GM23248 (cell line): ENCODE data around the gene ISM1. TPM values are rescaled to one million over a fixed set of nuclear protein-coding genes. Genes with fewer than 3 reads are reported as not detected.

Source experiments
- DNase-seq: peaks from one replicate; pipeline ENCODE4 v3.0.0-alpha.2; 2015
- H2AFZ ChIP-seq: fragments of 200-600 bp; sonication (generic); 2 replicates; pipeline ENCODE4 v1.6.1; 2016; ENCODE audit warnings: antibody characterized with exemption
- H3F3A ChIP-seq: fragments of 200-600 bp; sonication (generic); 2 replicates; pipeline ENCODE4 v1.6.1; 2016; ENCODE audit warnings: mild to moderate bottlenecking, antibody characterized with exemption, mixed run types; ENCODE audit not compliant: insufficient read depth
- H3K27ac ChIP-seq: fragments of 200-600 bp; sonication (generic); 2 replicates; pipeline ENCODE4 v1.5.1; 2016; ENCODE audit warnings: mild to moderate bottlenecking
- H3K27me3 ChIP-seq: fragments of 200-600 bp; sonication (generic); replicated peaks from 2 replicates; pipeline ENCODE4 v1.6.1; 2016; ENCODE audit warnings: mild to moderate bottlenecking; ENCODE audit not compliant: insufficient read depth
- H3K36me3 ChIP-seq: fragments of 200-600 bp; sonication (generic); 2 replicates; pipeline ENCODE4 v1.6.1; 2016; ENCODE audit warnings: low read depth, mild to moderate bottlenecking
- H3K4me1 ChIP-seq: fragments of 200-600 bp; sonication (generic); 2 replicates; pipeline ENCODE4 v1.6.1; 2016; ENCODE audit warnings: mild to moderate bottlenecking; ENCODE audit not compliant: insufficient read depth
- H3K4me2 ChIP-seq: fragments of 200-600 bp; sonication (generic); one replicate; pipeline ENCODE4 v1.6.1; 2016; ENCODE audit warnings: mild to moderate bottlenecking; ENCODE audit not compliant: unreplicated experiment
- H3K4me3 ChIP-seq: fragments of 200-600 bp; sonication (generic); 2 replicates; pipeline ENCODE4 v1.5.1; 2016; ENCODE audit warnings: mild to moderate bottlenecking
- H3K79me2 ChIP-seq: fragments of 200-600 bp; sonication (generic); 2 replicates; pipeline ENCODE4 v1.6.1; 2016; ENCODE audit warnings: mild to moderate bottlenecking; ENCODE audit not compliant: insufficient read depth
- H3K9ac ChIP-seq: fragments of 200-600 bp; sonication (generic); 2 replicates; pipeline ENCODE4 v1.6.1; 2016; ENCODE audit warnings: mild to moderate bottlenecking
- H3K9me2 ChIP-seq: fragments of 200-600 bp; sonication (generic); 2 replicates; pipeline ENCODE4 v1.6.1; 2016; ENCODE audit warnings: mixed run types, mild to moderate bottlenecking, moderate library complexity; ENCODE audit not compliant: insufficient read depth
- H3K9me3 ChIP-seq: fragments of 200-600 bp; sonication (generic); one replicate; pipeline ENCODE4 v1.6.1; 2017; ENCODE audit warnings: low read depth
- H4K20me1 ChIP-seq: fragments of 200-600 bp; sonication (generic); 2 replicates; pipeline ENCODE4 v1.6.0; 2016; ENCODE audit not compliant: insufficient read depth
- EZH2 ChIP-seq: fragments of 200-600 bp; sonication (generic); IDR thresholded peaks from 2 replicates; pipeline ENCODE4 v1.6.1; 2018; ENCODE audit warnings: antibody characterized with exemption, mild to moderate bottlenecking; ENCODE audit not compliant: insufficient read depth, poor library complexity, severe bottlenecking
- EZH2phosphoT487 ChIP-seq: fragments of 200-600 bp; sonication (generic); IDR thresholded peaks from 2 replicates; pipeline ENCODE4 v1.6.1; 2018; ENCODE audit warnings: antibody characterized with exemption, moderate library complexity, mild to moderate bottlenecking, low read depth; ENCODE audit not compliant: insufficient read depth
- WGBS, 2 experiments: methylation state at CpG; one replicate each; pipeline ENCODE4 v1.1.6; 2015 to 2017; ENCODE audit warnings: low lambda C conversion rate in 2 of 2, low coverage in 1 of 2; ENCODE audit errors: missing lambda C conversion rate in 2 of 2; 5-methylcytosine and 5-hydroxymethylcytosine counted together
- in situ Hi-C: fragments of 300-500 bp; cut with MboI; formaldehyde crosslinking; loops from 2 replicates; pipeline ENCODE4 v1.15.0; 2020
- polyA plus RNA-seq: library from polyadenylated mRNA; unstranded; fragments of >200 nt; fragmentation: Nextera tagmentation; extraction: Ambion mirVana; gene quantifications from 2 replicates; pipeline ENCODE4 v1.2.1, GENCODE V29; 2016
- total RNA-seq: library from RNA; depleted of rRNA; stranded (reverse); fragments of >200 nt; shearing (Covaris generic); gene quantifications from 2 replicates; pipeline ENCODE4 v1.2.3, GENCODE V29; 2014

ISM1 gene
- total and polyA plus RNA-seq, 2 experiments from 2014 or later = 0.06 TPM; not detected in 1

DNA sequence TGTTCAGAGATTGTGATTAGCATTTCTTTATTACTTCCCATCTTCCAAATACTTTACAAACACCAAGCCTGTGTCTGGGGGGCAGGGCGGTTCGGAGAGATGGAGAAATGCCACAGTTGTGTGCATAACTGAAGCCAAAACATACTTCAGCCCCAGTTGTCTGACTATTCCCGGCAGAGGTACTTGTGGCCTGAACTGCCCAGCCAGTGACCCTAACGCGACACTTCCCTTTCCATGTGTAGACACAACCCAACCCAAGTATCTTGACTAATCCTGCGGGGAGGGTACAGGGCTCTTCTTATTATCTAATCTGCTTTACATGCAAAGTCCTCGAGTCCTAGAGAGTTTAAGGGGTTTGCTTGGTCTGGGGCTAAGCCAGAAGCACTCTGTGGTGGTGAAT, 46.2 kb downstream of the ISM1 start:
- Histone ChIP-seq H3K27me3 (peaks cover 16% of the 10 kb centered on the region; the same call in 1 of the 2 replicates), H3K4me1 (no peaks in the 10 kb centered on the region), H3K9me2 (no peaks in the 10 kb centered on the region), H4K20me1 (no peaks in the 10 kb centered on the region), H2AFZ (no peak overlapping the region), H3K36me3 (no peaks in the 10 kb centered on the region), H3K9ac (no peak overlapping the region), H3K9me3 (no peaks in the 10 kb centered on the region), H3K79me2 (no peaks in the 10 kb centered on the region), H3F3A (no peaks in the 10 kb centered on the region), H3K4me2 (no peak overlapping the region), H3K4me3 (no peak overlapping the region), H3K27ac (no peak overlapping the region)
- 62 to 65% methylated on average over 7 of the region's 7 CpGs for WGBS, 2 experiments
- DNase-seq = no peak
- no peak for TF ChIP-seq EZH2phosphoT487
- no peak for TF ChIP-seq EZH2
- in situ Hi-C loops = no loop called here

DNA sequence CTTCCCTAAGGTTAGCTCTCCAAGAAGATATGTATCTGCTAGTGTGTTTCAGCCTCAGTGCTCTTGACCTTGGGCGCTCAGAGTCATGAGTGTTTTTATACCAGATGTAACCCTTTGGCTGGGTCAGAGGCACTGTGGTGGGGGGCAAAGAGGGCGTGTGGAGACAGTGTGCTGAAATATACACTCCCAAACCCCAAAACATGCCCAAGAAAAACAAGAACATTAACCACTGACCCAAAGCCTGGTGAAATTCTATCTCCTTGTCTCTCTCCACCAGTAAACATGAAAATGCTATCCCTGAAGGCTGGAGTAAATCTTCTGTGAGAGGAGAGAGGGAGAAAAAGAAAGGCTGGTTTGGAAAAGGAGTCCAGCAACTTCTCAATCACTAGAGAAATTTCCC, 47.9 kb downstream of the ISM1 start:
- in situ Hi-C loops = no loop called here
- no peak overlapping the region for H2AFZ ChIP-seq
- DNase-seq = no peak

DNA sequence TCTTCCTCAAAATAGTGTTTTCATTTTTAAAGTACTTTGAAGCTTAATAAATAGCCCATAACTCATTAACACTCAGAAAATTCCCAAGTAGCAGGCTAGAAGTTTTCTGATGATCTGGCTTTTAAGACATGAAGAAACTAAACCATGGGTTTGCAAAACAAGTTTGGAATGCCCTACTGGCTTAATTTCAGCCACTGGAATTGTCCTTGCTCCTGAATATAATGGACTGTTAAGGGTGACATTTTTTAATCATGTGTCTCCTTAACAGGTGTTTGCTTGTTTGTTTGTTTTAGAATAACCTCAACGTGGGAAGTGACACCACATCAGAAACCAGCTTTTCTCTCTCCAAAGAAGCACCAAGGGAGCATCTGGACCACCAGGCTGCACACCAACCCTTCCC, 49.1 kb downstream of the ISM1 start:
- no peak for DNase-seq
- in situ Hi-C loops = no loop called here
- Histone ChIP-seq H4K20me1 (no peaks in the 10 kb centered on the region), H3K4me3 (no peak overlapping the region), H3K9ac (no peak overlapping the region), H3K36me3 (no peaks in the 10 kb centered on the region), H3K79me2 (no peaks in the 10 kb centered on the region), H3K4me2 (no peak overlapping the region), H3K27me3 (peaks cover 16% of the 10 kb centered on the region; the same call in 1 of the 2 replicates), H2AFZ (no peak overlapping the region), H3F3A (no peaks in the 10 kb centered on the region), H3K9me2 (no peaks in the 10 kb centered on the region), H3K9me3 (no peaks in the 10 kb centered on the region), H3K4me1 (no peaks in the 10 kb centered on the region), H3K27ac (no peak overlapping the region)
- TF ChIP-seq EZH2 = no peak
- TF ChIP-seq EZH2phosphoT487 = no peak
- 18 to 30% methylated on average over 1 of the region's 1 CpG for WGBS, 2 experiments

More for the DNA sequence above, 47.9 kb downstream of the ISM1 start:
- Histone ChIP-seq H3K9me3 (no peaks in the 10 kb centered on the region), H3K27me3 (peaks cover 16% of the 10 kb centered on the region; the same call in 1 of the 2 replicates), H3K4me2 (no peak overlapping the region), H3K27ac (no peak overlapping the region), H3K9ac (no peak overlapping the region), H4K20me1 (no peaks in the 10 kb centered on the region), H3F3A (no peaks in the 10 kb centered on the region), H3K36me3 (no peaks in the 10 kb centered on the region), H3K79me2 (no peaks in the 10 kb centered on the region), H3K4me3 (no peak overlapping the region), H3K4me1 (no peaks in the 10 kb centered on the region), H3K9me2 (no peaks in the 10 kb centered on the region)
- no peak for TF ChIP-seq EZH2
- TF ChIP-seq EZH2phosphoT487 = no peak
- 25 to 34% methylated on average over 2 of the region's 2 CpGs for WGBS, 2 experiments

DNA sequence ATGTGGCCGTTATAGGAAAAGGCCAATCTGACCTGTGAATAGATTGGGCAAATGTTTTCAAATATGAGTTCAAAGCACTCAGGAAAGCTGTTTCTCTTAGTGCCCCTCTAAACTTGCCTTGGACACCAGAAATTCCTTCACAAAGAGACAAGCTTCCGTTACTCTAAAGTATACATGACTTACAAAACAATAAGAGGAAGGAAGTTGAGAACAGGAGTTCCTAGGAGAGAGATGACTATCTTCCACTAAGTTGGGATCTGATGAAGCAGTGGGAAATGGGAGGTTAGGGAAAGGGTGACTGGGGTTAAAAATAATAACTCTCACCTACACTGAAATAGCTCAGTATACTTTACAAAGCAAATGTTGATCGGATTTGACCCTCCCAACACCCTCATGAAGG, 50.0 kb downstream of the ISM1 start:
- no peak overlapping the region for H2AFZ ChIP-seq
- no peaks in the 10 kb centered on the region for H3F3A ChIP-seq
- no peaks in the 10 kb centered on the region for H3K79me2 ChIP-seq
- 59 to 65% methylated on average over 3 of the region's 3 CpGs for WGBS, 2 experiments
- no peaks in the 10 kb centered on the region for H3K4me1 ChIP-seq
- H3K9me2 ChIP-seq = no peaks in the 10 kb centered on the region
- H3K27me3 ChIP-seq = peaks cover 16% of the 10 kb centered on the region; the same call in 1 of the 2 replicates
- H3K9me3 ChIP-seq = no peaks in the 10 kb centered on the region
- TF ChIP-seq EZH2 (no peak), EZH2phosphoT487 (no peak)
- no peaks in the 10 kb centered on the region for H4K20me1 ChIP-seq
- no peak overlapping the region for H3K9ac ChIP-seq
- no peak overlapping the region for H3K4me2 ChIP-seq
- H3K4me3 ChIP-seq = no peak overlapping the region
- no peak for DNase-seq
- no peak overlapping the region for H3K27ac ChIP-seq
- in situ Hi-C loops = no loop called here
- no peaks in the 10 kb centered on the region for H3K36me3 ChIP-seq
